ENCODE results near the gene MCM3AP. TPM values are rescaled to one million over a fixed set of nuclear protein-coding genes. Genes with fewer than 3 reads are reported as not detected.

MCM3AP gene
- total and polyA plus RNA-seq, 9 of the 15 experiments (the other 6 are each of a cell fraction or from before 2014, with no cell fraction given) = 6.5 to 179 (median 69.6) TPM

DNA sequence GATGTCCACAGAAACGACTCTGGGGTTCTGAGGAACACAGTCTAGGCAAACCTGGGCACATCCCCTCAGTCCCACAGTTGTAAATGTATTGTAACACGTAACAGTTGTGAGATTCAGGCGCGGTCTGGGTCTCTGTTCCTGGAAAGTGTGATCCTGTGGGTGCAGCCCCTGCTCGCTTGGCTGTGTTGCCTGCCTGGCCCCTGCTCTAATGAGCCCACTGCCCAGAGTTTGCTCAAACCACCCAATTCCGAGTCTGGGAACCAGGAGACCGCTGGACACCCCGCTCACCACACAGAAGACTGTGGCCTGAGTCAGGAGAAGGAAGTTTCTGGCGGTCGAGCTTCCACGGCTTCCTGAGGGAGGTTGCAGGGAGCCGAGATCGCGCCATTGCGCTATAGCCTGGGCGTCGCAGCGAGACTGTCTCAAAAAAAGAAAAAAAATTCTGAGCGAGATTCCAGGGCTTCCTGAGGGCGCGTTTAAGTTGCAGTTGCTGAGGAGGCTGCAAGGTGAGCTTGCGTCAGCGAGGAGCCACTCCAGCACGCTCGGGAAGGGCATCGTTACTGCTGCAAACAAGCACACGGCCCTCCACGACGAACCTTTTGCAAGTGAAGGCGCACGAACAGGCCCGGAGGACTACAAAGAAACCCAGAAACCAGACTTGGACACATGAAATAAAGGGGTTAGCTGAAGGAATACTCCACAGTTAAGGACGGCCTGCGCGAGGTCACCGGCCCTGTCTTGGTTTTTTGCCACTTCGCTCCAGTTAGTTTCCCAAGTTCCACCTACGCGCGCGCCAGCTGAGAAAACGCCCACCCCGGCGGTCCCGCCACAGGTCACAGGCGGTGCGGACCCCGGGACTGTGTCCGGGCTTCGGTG, 37.2 kb upstream of the MCM3AP start (continued):
- TF ChIP-seq, protein P1, sequence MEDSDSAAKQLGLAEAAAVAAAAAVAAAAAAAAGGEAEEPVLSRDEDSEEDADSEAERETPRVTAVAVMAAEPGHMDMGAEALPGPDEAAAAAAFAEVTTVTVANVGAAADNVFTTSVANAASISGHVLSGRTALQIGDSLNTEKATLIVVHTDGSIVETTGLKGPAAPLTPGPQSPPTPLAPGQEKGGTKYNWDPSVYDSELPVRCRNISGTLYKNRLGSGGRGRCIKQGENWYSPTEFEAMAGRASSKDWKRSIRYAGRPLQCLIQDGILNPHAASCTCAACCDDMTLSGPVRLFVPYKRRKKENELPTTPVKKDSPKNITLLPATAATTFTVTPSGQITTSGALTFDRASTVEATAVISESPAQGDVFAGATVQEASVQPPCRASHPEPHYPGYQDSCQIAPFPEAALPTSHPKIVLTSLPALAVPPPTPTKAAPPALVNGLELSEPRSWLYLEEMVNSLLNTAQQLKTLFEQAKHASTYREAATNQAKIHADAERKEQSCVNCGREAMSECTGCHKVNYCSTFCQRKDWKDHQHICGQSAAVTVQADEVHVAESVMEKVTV (CRISPR knock-in tag; IDR thresholded peaks at IDR 0.05) = no peak
- TF ChIP-seq MEF2A (IDR thresholded peaks at IDR 0.05; ENCODE audit: control insufficient read depth, low read depth, low read length) (no peak), SNIP1 (IDR thresholded peaks at IDR 0.05; ENCODE audit: low read depth) (no peak), SOX6 (IDR thresholded peaks at IDR 0.05) (no peak), CBX2 (IDR thresholded peaks at IDR 0.05; ENCODE audit: insufficient read depth, low read length, poor library complexity, severe bottlenecking) (no peak), ZC3H8 (IDR thresholded peaks at IDR 0.05) (no peak), ZKSCAN3 (CRISPR knock-in tag; IDR thresholded peaks at IDR 0.05) (no peak), CHCHD3 (CRISPR knock-in tag; IDR thresholded peaks at IDR 0.05) (no peak), EWSR1 (IDR thresholded peaks at IDR 0.05; ENCODE audit: borderline replicate concordance, low read depth, partially characterized antibody) (no peak), ZNF551 (CRISPR knock-in tag; IDR thresholded peaks at IDR 0.05) (no peak), ZNF347 (CRISPR knock-in tag; IDR thresholded peaks at IDR 0.05; ENCODE audit: low read depth) (no peak), NCOA6 (IDR thresholded peaks at IDR 0.05) (no peak), GATAD2B (IDR thresholded peaks at IDR 0.05; ENCODE audit: borderline replicate concordance) (no peak)
- TF ChIP-seq, protein P2, sequence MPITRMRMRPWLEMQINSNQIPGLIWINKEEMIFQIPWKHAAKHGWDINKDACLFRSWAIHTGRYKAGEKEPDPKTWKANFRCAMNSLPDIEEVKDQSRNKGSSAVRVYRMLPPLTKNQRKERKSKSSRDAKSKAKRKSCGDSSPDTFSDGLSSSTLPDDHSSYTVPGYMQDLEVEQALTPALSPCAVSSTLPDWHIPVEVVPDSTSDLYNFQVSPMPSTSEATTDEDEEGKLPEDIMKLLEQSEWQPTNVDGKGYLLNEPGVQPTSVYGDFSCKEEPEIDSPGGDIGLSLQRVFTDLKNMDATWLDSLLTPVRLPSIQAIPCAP (CRISPR knock-in tag; IDR thresholded peaks at IDR 0.05; ENCODE audit: borderline replicate concordance) = no peak
- TF ChIP-seq, protein P3, sequence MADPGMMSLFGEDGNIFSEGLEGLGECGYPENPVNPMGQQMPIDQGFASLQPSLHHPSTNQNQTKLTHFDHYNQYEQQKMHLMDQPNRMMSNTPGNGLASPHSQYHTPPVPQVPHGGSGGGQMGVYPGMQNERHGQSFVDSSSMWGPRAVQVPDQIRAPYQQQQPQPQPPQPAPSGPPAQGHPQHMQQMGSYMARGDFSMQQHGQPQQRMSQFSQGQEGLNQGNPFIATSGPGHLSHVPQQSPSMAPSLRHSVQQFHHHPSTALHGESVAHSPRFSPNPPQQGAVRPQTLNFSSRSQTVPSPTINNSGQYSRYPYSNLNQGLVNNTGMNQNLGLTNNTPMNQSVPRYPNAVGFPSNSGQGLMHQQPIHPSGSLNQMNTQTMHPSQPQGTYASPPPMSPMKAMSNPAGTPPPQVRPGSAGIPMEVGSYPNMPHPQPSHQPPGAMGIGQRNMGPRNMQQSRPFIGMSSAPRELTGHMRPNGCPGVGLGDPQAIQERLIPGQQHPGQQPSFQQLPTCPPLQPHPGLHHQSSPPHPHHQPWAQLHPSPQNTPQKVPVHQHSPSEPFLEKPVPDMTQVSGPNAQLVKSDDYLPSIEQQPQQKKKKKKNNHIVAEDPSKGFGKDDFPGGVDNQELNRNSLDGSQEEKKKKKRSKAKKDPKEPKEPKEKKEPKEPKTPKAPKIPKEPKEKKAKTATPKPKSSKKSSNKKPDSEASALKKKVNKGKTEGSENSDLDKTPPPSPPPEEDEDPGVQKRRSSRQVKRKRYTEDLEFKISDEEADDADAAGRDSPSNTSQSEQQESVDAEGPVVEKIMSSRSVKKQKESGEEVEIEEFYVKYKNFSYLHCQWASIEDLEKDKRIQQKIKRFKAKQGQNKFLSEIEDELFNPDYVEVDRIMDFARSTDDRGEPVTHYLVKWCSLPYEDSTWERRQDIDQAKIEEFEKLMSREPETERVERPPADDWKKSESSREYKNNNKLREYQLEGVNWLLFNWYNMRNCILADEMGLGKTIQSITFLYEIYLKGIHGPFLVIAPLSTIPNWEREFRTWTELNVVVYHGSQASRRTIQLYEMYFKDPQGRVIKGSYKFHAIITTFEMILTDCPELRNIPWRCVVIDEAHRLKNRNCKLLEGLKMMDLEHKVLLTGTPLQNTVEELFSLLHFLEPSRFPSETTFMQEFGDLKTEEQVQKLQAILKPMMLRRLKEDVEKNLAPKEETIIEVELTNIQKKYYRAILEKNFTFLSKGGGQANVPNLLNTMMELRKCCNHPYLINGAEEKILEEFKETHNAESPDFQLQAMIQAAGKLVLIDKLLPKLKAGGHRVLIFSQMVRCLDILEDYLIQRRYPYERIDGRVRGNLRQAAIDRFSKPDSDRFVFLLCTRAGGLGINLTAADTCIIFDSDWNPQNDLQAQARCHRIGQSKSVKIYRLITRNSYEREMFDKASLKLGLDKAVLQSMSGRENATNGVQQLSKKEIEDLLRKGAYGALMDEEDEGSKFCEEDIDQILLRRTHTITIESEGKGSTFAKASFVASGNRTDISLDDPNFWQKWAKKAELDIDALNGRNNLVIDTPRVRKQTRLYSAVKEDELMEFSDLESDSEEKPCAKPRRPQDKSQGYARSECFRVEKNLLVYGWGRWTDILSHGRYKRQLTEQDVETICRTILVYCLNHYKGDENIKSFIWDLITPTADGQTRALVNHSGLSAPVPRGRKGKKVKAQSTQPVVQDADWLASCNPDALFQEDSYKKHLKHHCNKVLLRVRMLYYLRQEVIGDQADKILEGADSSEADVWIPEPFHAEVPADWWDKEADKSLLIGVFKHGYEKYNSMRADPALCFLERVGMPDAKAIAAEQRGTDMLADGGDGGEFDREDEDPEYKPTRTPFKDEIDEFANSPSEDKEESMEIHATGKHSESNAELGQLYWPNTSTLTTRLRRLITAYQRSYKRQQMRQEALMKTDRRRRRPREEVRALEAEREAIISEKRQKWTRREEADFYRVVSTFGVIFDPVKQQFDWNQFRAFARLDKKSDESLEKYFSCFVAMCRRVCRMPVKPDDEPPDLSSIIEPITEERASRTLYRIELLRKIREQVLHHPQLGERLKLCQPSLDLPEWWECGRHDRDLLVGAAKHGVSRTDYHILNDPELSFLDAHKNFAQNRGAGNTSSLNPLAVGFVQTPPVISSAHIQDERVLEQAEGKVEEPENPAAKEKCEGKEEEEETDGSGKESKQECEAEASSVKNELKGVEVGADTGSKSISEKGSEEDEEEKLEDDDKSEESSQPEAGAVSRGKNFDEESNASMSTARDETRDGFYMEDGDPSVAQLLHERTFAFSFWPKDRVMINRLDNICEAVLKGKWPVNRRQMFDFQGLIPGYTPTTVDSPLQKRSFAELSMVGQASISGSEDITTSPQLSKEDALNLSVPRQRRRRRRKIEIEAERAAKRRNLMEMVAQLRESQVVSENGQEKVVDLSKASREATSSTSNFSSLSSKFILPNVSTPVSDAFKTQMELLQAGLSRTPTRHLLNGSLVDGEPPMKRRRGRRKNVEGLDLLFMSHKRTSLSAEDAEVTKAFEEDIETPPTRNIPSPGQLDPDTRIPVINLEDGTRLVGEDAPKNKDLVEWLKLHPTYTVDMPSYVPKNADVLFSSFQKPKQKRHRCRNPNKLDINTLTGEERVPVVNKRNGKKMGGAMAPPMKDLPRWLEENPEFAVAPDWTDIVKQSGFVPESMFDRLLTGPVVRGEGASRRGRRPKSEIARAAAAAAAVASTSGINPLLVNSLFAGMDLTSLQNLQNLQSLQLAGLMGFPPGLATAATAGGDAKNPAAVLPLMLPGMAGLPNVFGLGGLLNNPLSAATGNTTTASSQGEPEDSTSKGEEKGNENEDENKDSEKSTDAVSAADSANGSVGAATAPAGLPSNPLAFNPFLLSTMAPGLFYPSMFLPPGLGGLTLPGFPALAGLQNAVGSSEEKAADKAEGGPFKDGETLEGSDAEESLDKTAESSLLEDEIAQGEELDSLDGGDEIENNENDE (IDR thresholded peaks at IDR 0.05; ENCODE audit: low read depth, low read length) = no peak

All from K562 (cell line).